ENCODE results near the gene POLE. TPM values are rescaled to one million over a fixed set of nuclear protein-coding genes. Genes with fewer than 3 reads are reported as not detected.
"Not testable (repeated sequence)": the region's sequence is repeated elsewhere in the genome, so short reads cannot be mapped to it uniquely, and the experiment has no call there.

Gene POLE
- total RNA-seq, 3 donors from 2014 or later = 36.5 to 51.5 (median 43.5) TPM

GRCh38 chr12:132603240-132604150 lies 83.6 kb downstream of the POLE start:
- DNase-seq (ENCODE audit: low spot score in 2 of 2) = no peak
- Histone ChIP-seq H3K36me3 (no peaks in the 10 kb centered on the region), H3K9me3 (no peaks in the 10 kb centered on the region), H3K4me3 (peak overlapping the region; percentile 34 to 60 (median 35)), H3K27ac (peak overlapping the region in 1 of 2 donors; percentile 80), H3K4me1 (peaks cover 0 to 7% of the 10 kb centered on the region in 2 donors), H3K27me3 (peaks cover 0 to 49% of the 10 kb centered on the region in 2 donors)
- intact Hi-C loops (cut with DNase I; ENCODE audit: low total_unique reads) = loop anchor here (1.0 kb wide), 1 partner anchor 21 kb away; no protein-coding TSS in a partner anchor
- TF ChIP-seq POLR2A (IDR thresholded peaks at IDR 0.05) (no peak), POLR2AphosphoS5 (IDR thresholded peaks at IDR 0.05) (no peak), CTCF (IDR thresholded peaks at IDR 0.05) (no peak)

- no peak for DNase-seq (ENCODE audit: low spot score in 2 of 2)
- Histone ChIP-seq H3K36me3 (no peaks in the 10 kb centered on the region), H3K4me3 (peak overlapping the region; percentile 34 to 60 (median 35)), H3K4me1 (peaks cover 0 to 7% of the 10 kb centered on the region in 2 donors), H3K9me3 (no peaks in the 10 kb centered on the region), H3K27me3 (peaks cover 0 to 49% of the 10 kb centered on the region in 2 donors), H3K27ac (peak overlapping the region in 1 of 2 donors; percentile 80)
- intact Hi-C loops (cut with DNase I; ENCODE audit: low total_unique reads) = loop anchor here (1.0 kb wide), 1 partner anchor 22 kb away; no protein-coding TSS in a partner anchor
- TF ChIP-seq CTCF (IDR thresholded peaks at IDR 0.05) = no peak
- no peak for TF ChIP-seq POLR2AphosphoS5 (IDR thresholded peaks at IDR 0.05)
- no peak for TF ChIP-seq POLR2A (IDR thresholded peaks at IDR 0.05)
These were observed 84.4 kb downstream of the POLE start for GRCh38 chr12:132602572-132603239.

- Histone ChIP-seq H3K27ac (peak overlapping the region in 1 of 2 donors; percentile 2), H3K4me3 (peak overlapping the region in 2 of 3 donors; percentile 58 to 76), H3K9me3 (no peaks in the 10 kb centered on the region), H3K27me3 (peaks cover 0 to 39% of the 10 kb centered on the region in 2 donors), H3K4me1 (peaks cover 0 to 7% of the 10 kb centered on the region in 2 donors), H3K36me3 (no peaks in the 10 kb centered on the region)
- DNase-seq (ENCODE audit: low spot score in 2 of 2) = no peak
- TF ChIP-seq POLR2A (IDR thresholded peaks at IDR 0.05) (no peak), CTCF (IDR thresholded peaks at IDR 0.05) (no peak), POLR2AphosphoS5 (IDR thresholded peaks at IDR 0.05) (no peak)
- intact Hi-C loops (cut with DNase I; ENCODE audit: low total_unique reads) = no loop called here
These were observed 85.8 kb downstream of the POLE start for GRCh38 chr12:132601171-132601883.

- H3K27ac ChIP-seq = peak overlapping the region; percentile 38 to 64
- peaks cover 0 to 7% of the 10 kb centered on the region in 2 donors for H3K4me1 ChIP-seq
- DNase-seq (ENCODE audit: low spot score in 2 of 2) = peak; percentile 51 to 74
- H3K9me3 ChIP-seq = no peaks in the 10 kb centered on the region
- H3K36me3 ChIP-seq = no peaks in the 10 kb centered on the region
- intact Hi-C loops (cut with DNase I; ENCODE audit: low total_unique reads) = no loop called here
- TF ChIP-seq POLR2A (IDR thresholded peaks at IDR 0.05) (no peak), CTCF (IDR thresholded peaks at IDR 0.05) (peak; percentile 9 to 70 (median 49)), POLR2AphosphoS5 (IDR thresholded peaks at IDR 0.05) (no peak)
- H3K27me3 ChIP-seq = peaks cover 0 to 32% of the 10 kb centered on the region in 2 donors
- H3K4me3 ChIP-seq = peak overlapping the region; percentile 37 to 76 (median 58)
These were observed 86.8 kb downstream of the POLE start for GRCh38 chr12:132600048-132601032.

- DNase-seq (ENCODE audit: low spot score in 2 of 2); intact Hi-C loops (cut with DNase I; ENCODE audit: low total_unique reads); H3K27ac ChIP-seq; H3K4me3 ChIP-seq; H3K4me1 ChIP-seq; H3K36me3 ChIP-seq; H3K9me3 ChIP-seq: not testable (repeated sequence)
- peaks cover 0 to 24% of the 10 kb centered on the region in 2 donors for H3K27me3 ChIP-seq
These were observed 87.6 kb downstream of the POLE start for GRCh38 chr12:132599502-132599901.

Measured in breast epithelium (tissue), 4 donors.